Measurements from ENCODE around the gene GAST.

GRCh38 chr17:41740506-41740905, 28.4 kb downstream of the GAST start:
- TF ChIP-seq, protein P1, sequence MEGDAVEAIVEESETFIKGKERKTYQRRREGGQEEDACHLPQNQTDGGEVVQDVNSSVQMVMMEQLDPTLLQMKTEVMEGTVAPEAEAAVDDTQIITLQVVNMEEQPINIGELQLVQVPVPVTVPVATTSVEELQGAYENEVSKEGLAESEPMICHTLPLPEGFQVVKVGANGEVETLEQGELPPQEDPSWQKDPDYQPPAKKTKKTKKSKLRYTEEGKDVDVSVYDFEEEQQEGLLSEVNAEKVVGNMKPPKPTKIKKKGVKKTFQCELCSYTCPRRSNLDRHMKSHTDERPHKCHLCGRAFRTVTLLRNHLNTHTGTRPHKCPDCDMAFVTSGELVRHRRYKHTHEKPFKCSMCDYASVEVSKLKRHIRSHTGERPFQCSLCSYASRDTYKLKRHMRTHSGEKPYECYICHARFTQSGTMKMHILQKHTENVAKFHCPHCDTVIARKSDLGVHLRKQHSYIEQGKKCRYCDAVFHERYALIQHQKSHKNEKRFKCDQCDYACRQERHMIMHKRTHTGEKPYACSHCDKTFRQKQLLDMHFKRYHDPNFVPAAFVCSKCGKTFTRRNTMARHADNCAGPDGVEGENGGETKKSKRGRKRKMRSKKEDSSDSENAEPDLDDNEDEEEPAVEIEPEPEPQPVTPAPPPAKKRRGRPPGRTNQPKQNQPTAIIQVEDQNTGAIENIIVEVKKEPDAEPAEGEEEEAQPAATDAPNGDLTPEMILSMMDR (conservative IDR thresholded peaks at IDR 0.05 in 1 of 2, IDR thresholded peaks at IDR 0.05 in 1 of 2; ENCODE audit: low read depth in 1 of 2, low read length in 2 of 2), result no peak
- no peak for TF ChIP-seq EZH2 (IDR thresholded peaks at IDR 0.05; ENCODE audit: low read length, missing control alignments)

Data from fibroblast of lung (primary cell).